GDM1 (cell line): Measurements from ENCODE around the gene IL1RAPL2.
"Not testable (repeated sequence)": the region's sequence is repeated elsewhere in the genome, so short reads cannot be mapped to it uniquely, and the experiment has no call there.

ENCODE experiments used
- DNase-seq: peaks from one replicate; lab custom pipeline; 2025; lab: John Stamatoyannopoulos, UW

The IL1RAPL2 gene

GRCh38 chrX:104565791-104566680 is at the start of gene IL1RAPL2:
Gene IL1RAPL2 (plus strand): TSS chrX:104566199.
- no peak for DNase-seq

DNA sequence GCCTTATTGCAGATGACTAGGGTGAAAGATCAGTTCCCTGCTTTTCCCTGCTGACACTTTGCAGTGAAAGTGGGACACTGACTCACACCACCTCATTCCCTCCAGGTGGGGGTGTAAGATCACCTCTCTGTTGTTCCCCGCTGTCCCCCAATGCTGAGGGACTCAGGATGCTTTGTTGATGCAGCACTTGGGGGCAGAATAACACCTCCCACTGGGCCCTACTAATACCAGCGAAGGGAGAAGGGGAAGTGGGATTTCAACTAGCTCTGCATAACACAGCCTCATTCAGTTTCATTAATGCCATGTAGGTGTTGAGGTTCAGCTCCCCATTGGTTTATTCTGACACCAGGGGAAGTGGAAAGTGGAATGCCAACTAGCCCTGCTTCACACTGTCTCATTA is 43.6 kb upstream of the IL1RAPL2 start:
- no peak for DNase-seq

GRCh38 chrX:104523858-104524257 is 42.1 kb upstream of the IL1RAPL2 start:
- no peak for DNase-seq

GRCh38 chrX:104539081-104539480 is 26.9 kb upstream of the IL1RAPL2 start:
- DNase-seq: no peak

DNA sequence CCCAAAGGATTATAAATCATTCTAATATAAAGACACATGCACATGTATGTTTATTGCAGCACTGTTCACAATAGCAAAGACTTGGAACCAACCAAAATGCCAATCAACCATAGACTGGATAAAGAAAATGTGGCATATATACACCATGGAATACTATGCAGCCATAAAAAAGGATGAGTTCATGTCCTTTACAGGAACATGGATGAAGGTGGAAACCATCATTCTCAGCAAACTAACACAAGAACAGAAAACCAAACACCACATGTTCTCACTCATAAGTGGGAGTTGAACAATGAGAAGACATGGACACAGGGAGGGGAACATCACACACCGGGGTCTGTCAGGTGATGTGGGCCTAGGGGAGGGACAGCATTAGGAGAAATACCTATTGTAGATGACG is 23.6 kb upstream of the IL1RAPL2 start:
- DNase-seq: not testable (repeated sequence)

DNA sequence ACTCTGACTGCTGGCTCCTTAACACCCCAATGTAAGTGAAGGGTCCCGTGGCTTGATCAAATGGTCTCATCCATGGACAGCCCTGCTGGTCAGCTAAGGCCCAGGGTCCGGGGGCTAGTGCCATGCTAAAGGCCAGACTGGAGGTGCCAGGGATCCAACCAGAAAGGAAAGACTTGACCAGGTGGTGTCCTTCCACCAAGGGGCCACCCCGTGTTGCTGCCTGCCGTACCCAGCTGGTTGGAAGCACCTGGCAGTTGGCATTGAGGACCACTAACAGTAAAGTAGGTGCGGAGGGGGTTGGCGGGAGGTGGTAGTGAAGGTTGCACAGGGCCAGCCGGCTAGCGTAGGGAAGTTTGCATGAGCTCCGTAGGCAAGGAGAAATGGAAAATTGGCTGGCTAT is 1.7 kb upstream of the IL1RAPL2 start:
- no peak for DNase-seq

GRCh38 chrX:104564921-104565703 is 887 bp upstream of the IL1RAPL2 start:
- DNase-seq: no peak

- no peak for DNase-seq
These were observed 892 bp downstream of the IL1RAPL2 start for GRCh38 chrX:104566681-104567501.

DNA sequence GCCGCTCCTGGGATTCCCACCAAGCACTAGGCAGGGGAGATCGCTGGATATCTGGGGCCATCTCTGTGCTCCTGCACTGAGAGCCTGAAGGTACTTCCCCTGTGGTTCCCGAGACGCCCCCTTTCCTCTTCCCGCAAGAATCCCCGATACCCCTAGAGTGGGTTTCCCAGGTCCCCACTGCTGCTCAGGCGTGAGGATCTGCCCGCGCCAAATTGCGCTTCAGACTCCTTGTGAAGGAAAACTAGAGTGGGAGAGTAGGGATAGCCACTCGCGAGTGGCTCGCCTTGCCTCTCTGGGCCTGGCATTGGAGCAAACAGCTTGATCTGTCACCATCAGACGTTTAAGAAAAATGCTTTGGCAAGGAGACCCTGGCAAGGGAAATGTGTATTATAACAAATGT is 1.5 kb downstream of the IL1RAPL2 start:
- no peak for DNase-seq

DNA sequence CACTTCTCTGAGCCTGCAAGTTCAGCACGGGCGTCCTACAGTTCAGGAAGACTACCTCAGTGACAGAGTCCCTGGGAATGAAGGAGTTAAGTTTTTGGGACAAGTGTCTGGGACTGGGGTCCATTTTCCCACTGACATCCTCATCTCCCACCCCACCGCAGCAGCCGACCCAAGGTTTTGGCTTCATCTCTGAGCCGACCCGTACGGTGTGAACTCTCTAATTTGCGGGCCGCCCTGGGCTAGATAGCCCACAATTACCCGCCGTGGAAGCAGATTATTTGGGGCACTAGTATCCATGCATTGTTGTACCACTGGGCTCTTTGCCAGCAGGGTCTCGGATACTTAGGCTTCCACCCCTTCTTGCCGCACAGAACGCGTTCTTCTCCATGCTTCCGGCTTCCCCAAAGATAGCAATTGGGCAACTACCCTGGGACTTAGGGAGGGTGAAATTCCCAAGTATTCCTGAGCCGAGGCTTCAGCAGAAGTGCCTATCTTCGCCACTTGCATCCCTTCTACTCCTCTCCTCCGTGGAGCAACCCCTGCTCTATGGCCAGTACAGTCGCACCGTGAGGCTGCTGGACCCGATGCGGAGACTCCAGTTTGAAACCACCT is 2.4 kb downstream of the IL1RAPL2 start:
- no peak for DNase-seq

GRCh38 chrX:104618106-104618895 is 52.3 kb downstream of the IL1RAPL2 start:
- no peak for DNase-seq

- DNase-seq: no peak
These were observed 55.8 kb downstream of the IL1RAPL2 start for GRCh38 chrX:104621781-104622180.

DNA sequence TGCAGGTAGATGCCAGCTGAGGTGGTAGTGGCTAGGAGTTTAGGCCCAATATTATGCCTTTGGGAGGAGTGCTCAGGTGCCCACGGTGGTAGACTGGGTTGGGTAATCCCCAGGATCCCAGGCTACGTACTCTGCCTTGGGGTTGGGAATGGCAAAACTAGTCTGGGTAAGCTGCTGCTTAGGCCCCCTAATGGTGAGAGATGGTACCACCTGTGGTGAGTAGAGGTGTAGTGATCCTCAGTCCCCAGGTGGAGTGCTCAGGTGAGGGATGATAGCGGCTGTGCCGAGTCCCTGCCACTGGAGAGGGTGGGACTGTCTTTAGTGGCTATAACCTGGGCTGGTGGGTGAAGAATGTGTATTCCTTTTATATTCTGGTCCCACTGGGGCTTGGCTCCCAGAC is 75.2 kb downstream of the IL1RAPL2 start:
- no peak for DNase-seq

GRCh38 chrX:104647084-104647483 is 81.1 kb downstream of the IL1RAPL2 start:
- no peak for DNase-seq

DNA sequence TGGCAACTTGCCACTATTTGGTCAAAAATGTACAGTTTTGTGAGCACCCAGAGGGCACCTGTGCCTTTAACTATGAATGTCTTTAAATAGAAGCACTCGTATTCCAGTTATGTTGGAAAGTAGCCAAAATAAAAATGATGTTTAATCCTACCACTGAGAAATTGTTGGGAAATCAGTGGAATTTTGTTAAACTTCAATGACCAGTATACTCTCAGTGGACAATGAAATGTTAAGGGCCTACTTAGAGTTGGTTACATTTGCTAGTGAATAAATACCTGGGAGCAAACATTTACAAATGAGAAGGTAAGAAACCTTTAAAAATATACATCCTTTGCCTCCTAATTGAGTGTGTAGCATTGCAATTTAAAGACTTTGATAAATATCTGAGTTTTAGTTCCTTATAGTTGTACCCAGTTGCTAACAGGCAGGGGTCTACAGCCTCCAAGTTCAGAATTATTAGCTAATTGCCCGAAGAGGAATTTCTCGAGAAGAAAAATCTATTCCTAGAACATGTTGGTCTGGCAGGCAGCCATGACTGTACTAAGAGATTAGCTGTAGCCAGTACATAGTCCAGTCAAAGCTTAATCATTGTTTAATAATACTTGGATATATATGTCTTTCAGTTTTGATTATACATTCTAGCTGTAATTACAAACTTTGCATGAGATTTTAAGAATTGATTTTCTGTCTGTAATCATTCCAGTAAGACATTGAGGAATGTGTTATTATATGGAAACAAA is 93.2 kb downstream of the IL1RAPL2 start:
- no peak for DNase-seq

- no peak for DNase-seq
These were observed 94.1 kb downstream of the IL1RAPL2 start for GRCh38 chrX:104660092-104660491.

GRCh38 chrX:104662694-104663093 is 96.7 kb downstream of the IL1RAPL2 start:
- no peak for DNase-seq

- no peak for DNase-seq
These were observed 99.7 kb downstream of the IL1RAPL2 start for GRCh38 chrX:104665691-104666090.

GRCh38 chrX:104668550-104668949 is 102.6 kb downstream of the IL1RAPL2 start:
- no peak for DNase-seq

DNA sequence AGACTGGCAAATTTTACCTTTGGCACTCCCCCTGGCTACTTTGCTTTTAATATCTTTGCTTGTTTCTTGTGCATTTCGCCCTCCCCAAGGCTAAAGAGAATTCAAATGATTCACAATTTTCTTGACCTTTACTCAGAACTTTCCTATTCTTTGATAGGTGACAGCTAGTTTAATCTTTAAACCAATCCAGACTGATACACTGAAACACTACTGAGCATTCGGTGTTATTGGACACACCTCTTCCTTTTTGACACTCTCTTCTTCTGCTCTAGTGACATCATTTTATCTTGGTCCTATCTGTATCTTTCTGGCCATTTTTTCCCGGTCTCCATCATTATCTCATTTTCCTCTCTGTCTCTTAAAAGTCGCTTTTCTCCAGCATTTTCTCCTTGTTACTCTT is 103.1 kb downstream of the IL1RAPL2 start:
- no peak for DNase-seq
